Measurements from ENCODE around the gene PSMB1.
"Not testable (repeated sequence)": the region's sequence is repeated elsewhere in the genome, so short reads cannot be mapped to it uniquely, and the experiment has no call there.

- TF ChIP-seq POLR2A (IDR thresholded peaks at IDR 0.05): not testable (repeated sequence)
- TF ChIP-seq, protein P1, sequence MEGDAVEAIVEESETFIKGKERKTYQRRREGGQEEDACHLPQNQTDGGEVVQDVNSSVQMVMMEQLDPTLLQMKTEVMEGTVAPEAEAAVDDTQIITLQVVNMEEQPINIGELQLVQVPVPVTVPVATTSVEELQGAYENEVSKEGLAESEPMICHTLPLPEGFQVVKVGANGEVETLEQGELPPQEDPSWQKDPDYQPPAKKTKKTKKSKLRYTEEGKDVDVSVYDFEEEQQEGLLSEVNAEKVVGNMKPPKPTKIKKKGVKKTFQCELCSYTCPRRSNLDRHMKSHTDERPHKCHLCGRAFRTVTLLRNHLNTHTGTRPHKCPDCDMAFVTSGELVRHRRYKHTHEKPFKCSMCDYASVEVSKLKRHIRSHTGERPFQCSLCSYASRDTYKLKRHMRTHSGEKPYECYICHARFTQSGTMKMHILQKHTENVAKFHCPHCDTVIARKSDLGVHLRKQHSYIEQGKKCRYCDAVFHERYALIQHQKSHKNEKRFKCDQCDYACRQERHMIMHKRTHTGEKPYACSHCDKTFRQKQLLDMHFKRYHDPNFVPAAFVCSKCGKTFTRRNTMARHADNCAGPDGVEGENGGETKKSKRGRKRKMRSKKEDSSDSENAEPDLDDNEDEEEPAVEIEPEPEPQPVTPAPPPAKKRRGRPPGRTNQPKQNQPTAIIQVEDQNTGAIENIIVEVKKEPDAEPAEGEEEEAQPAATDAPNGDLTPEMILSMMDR (IDR thresholded peaks at IDR 0.05): not testable (repeated sequence)
Measured at GRCh38 chr6:170508275-170508674, 44.8 kb downstream of the PSMB1 start.
